Calu3 (cell line): ENCODE measurements around the gene SH3RF2. TPM values are rescaled to one million over a fixed set of nuclear protein-coding genes. Genes with fewer than 3 reads are reported as not detected.
"Not testable (repeated sequence)": the region's sequence is repeated elsewhere in the genome, so short reads cannot be mapped to it uniquely, and the experiment has no call there.

Experiments used
- BruUV-seq: library from RNA; stranded (reverse); fragments of 400-500 nt; replicated peaks from 2 replicates; lab custom pipeline; 2021; lab: Mats Ljungman, UMichigan
- CTCF ChIA-PET: fragments of 300-600 bp; sonication (Branson Sonifier 250); formaldehyde crosslinking; loops from one replicate; lab custom pipeline; 2022; ENCODE audit warnings: antibody characterized with exemption; lab: Charles Lee
- DNase-seq: peaks from one replicate; pipeline ENCODE4 v3.0.0; 2022
- H3K27ac Mint-ChIP-seq: one replicate; pipeline ENCODE4 v1.8.0; 2022; ENCODE audit warnings: mixed read lengths; ENCODE audit not compliant: unreplicated experiment
- H3K27me3 Mint-ChIP-seq: one replicate; pipeline ENCODE4 v1.8.0; 2022; ENCODE audit warnings: mixed read lengths; ENCODE audit not compliant: unreplicated experiment
- H3K36me3 Mint-ChIP-seq: one replicate; pipeline ENCODE4 v1.8.0; 2022; ENCODE audit warnings: mild to moderate bottlenecking, moderate library complexity, mixed read lengths; ENCODE audit not compliant: insufficient read depth, unreplicated experiment
- H3K4me1 Mint-ChIP-seq: one replicate; pipeline ENCODE4 v1.8.0; 2022; ENCODE audit warnings: mild to moderate bottlenecking, low read depth, mixed read lengths; ENCODE audit not compliant: unreplicated experiment
- H3K4me3 Mint-ChIP-seq: one replicate; pipeline ENCODE4 v1.8.0; 2022; ENCODE audit warnings: mild to moderate bottlenecking, low read depth, moderate library complexity, mixed read lengths; ENCODE audit not compliant: unreplicated experiment
- H3K9me3 Mint-ChIP-seq: one replicate; pipeline ENCODE4 v1.8.0; 2022; ENCODE audit warnings: low read depth, mixed read lengths; ENCODE audit not compliant: unreplicated experiment
- CTCF ChIP-seq: fragments of 200-600 bp; IDR thresholded peaks from one replicate; pipeline ENCODE4 v1.8.0; 2022; ENCODE audit warnings: antibody characterized with exemption; ENCODE audit not compliant: unreplicated experiment
- intact Hi-C: fragments of 100-400 bp; cut with micrococcal nuclease; formaldehyde crosslinking; loops from one replicate; pipeline ENCODE4 v1.10.0; 2022; ENCODE audit not compliant: unreplicated experiment
- total RNA-seq: library from RNA; stranded (reverse); gene quantifications from 2 replicates; pipeline ENCODE4 v1.2.3, GENCODE V29; 2022

SH3RF2 gene
- total RNA-seq, 1 experiment from 2014 or later, result 21.9 TPM

GRCh38 chr5:145960848-145961600 lies 24.6 kb downstream of the SH3RF2 start:
- no TSS peak for BruUV-seq
- DNase-seq, result no peak
- no peak overlapping the region for H3K4me3 Mint-ChIP-seq
- H3K27ac Mint-ChIP-seq, result peak overlapping the region; percentile 50
- H3K4me1 Mint-ChIP-seq, result peaks cover 38% of the 10 kb centered on the region
- peaks cover 2% of the 10 kb centered on the region for H3K9me3 Mint-ChIP-seq
- H3K36me3 Mint-ChIP-seq, result no peaks in the 10 kb centered on the region
- intact Hi-C loops, result no loop called here
- TF ChIP-seq CTCF, result no peak
- H3K27me3 Mint-ChIP-seq, result no peaks in the 10 kb centered on the region
- CTCF ChIA-PET, result interaction anchor here (0.6 to 1.2 kb wide), 4 partner anchors 15 to 98 kb away, joined by 3 to 4 read pairs (median 3); no protein-coding TSS in a partner anchor

GRCh38 chr5:145962001-145962400 lies 25.6 kb downstream of the SH3RF2 start:
- TF ChIP-seq CTCF, result no peak
- H3K9me3 Mint-ChIP-seq, result peaks cover 2% of the 10 kb centered on the region
- H3K36me3 Mint-ChIP-seq, result no peaks in the 10 kb centered on the region
- no peak overlapping the region for H3K27ac Mint-ChIP-seq
- no peaks in the 10 kb centered on the region for H3K27me3 Mint-ChIP-seq
- CTCF ChIA-PET, result interaction anchor here (0.7 to 1.1 kb wide), 3 partner anchors 14 to 466 kb away, joined by 3 to 7 read pairs (median 4); no protein-coding TSS in a partner anchor
- intact Hi-C loops, result no loop called here
- DNase-seq, result no peak
- H3K4me3 Mint-ChIP-seq, result no peak overlapping the region
- peaks cover 43% of the 10 kb centered on the region for H3K4me1 Mint-ChIP-seq
- no TSS peak for BruUV-seq

- H3K27me3 Mint-ChIP-seq, H3K36me3 Mint-ChIP-seq, H3K27ac Mint-ChIP-seq, H3K4me3 Mint-ChIP-seq, BruUV-seq, DNase-seq, H3K9me3 Mint-ChIP-seq, intact Hi-C loops: not testable (repeated sequence)
- H3K4me1 Mint-ChIP-seq, result peaks cover 46% of the 10 kb centered on the region
- CTCF ChIA-PET, result interaction anchor here (0.7 kb wide), 1 partner anchor 206 kb away, joined by 8 read pairs; no protein-coding TSS in a partner anchor
Observed at GRCh38 chr5:145964008-145964407, 27.6 kb downstream of the SH3RF2 start.

- intact Hi-C loops, result no loop called here
- BruUV-seq, result no TSS peak
- CTCF ChIA-PET, result no interaction called here
- TF ChIP-seq CTCF, result no peak
- Mint-ChIP-seq H3K36me3 (no peaks in the 10 kb centered on the region), H3K27ac (no peak overlapping the region), H3K4me1 (peaks cover 40% of the 10 kb centered on the region), H3K27me3 (no peaks in the 10 kb centered on the region), H3K4me3 (no peak overlapping the region), H3K9me3 (peaks cover 2% of the 10 kb centered on the region)
- DNase-seq, result no peak
Observed at GRCh38 chr5:145965804-145966203, 29.4 kb downstream of the SH3RF2 start.

- DNase-seq, result no peak
- no peak overlapping the region for H3K27ac Mint-ChIP-seq
- no peaks in the 10 kb centered on the region for H3K27me3 Mint-ChIP-seq
- intact Hi-C loops, result no loop called here
- H3K4me3 Mint-ChIP-seq, result no peak overlapping the region
- peaks cover 25% of the 10 kb centered on the region for H3K4me1 Mint-ChIP-seq
- no peaks in the 10 kb centered on the region for H3K36me3 Mint-ChIP-seq
- CTCF ChIA-PET, result no interaction called here
- no TSS peak for BruUV-seq
- H3K9me3 Mint-ChIP-seq, result peaks cover 2% of the 10 kb centered on the region
- no peak for TF ChIP-seq CTCF
Observed at GRCh38 chr5:145967296-145967695, 30.9 kb downstream of the SH3RF2 start.
